ENCODE results near the gene AMIGO1. TPM values are rescaled to one million over a fixed set of nuclear protein-coding genes. Genes with fewer than 3 reads are reported as not detected.

The AMIGO1 gene
- total RNA-seq, 2 experiments from 2014 or later, result 8.2 to 9.4 TPM

- no peak for DNase-seq
- no peak for ATAC-seq (ENCODE audit: low read depth)
- Mint-ChIP-seq H3K4me1 (no peaks in the 10 kb centered on the region), H3K27ac (no peak within 1 kb of the TSS), H3K9me3 (no peaks in the 10 kb centered on the region), H3K4me3 (no peak within 1 kb of the TSS), H3K36me3 (no peaks in the 10 kb centered on the region), H3K27me3 (peaks cover 2% of the 10 kb centered on the region)
- POLR2A ChIA-PET, result interaction anchor here (1.8 kb wide), 1 partner anchor 55 kb away, joined by 5 read pairs; the partner anchor contains the start of gene ATXN7L2
Observed at GRCh38 chr1:109539676-109540075, 30.1 kb upstream of the AMIGO1 start, which contains the start of gene GPR61. Gene GPR61 (plus strand): TSS chr1:109539872. CDS start chr1:109543023, 3,151 bp downstream.

GRCh38 chr1:109538827-109539555 lies 29.5 kb upstream of the AMIGO1 start:
- H3K9me3 Mint-ChIP-seq, result no peaks in the 10 kb centered on the region
- no peak for ATAC-seq (ENCODE audit: low read depth)
- POLR2A ChIA-PET, result interaction anchor here (0.5 to 1.8 kb wide), 2 partner anchors 55 to 463 kb away, joined by 5 read pairs; partner anchors contain the start of genes ATXN7L2 and TAF13
- H3K4me1 Mint-ChIP-seq, result no peaks in the 10 kb centered on the region
- no peak for DNase-seq
- H3K36me3 Mint-ChIP-seq, result no peaks in the 10 kb centered on the region
- H3K4me3 Mint-ChIP-seq, result no peak overlapping the region
- no peak overlapping the region for H3K27ac Mint-ChIP-seq
- peaks cover 2% of the 10 kb centered on the region for H3K27me3 Mint-ChIP-seq

- H3K27ac Mint-ChIP-seq, result no peak overlapping the region
- DNase-seq (no peak), ATAC-seq (ENCODE audit: low read depth) (no peak)
- H3K27me3 Mint-ChIP-seq, result peaks cover 2% of the 10 kb centered on the region
- POLR2A ChIA-PET, result interaction anchor here (1.1 kb wide), 1 partner anchor 9 kb away, joined by 3 read pairs; no protein-coding TSS in a partner anchor
- H3K9me3 Mint-ChIP-seq, result no peaks in the 10 kb centered on the region
- H3K4me3 Mint-ChIP-seq, result no peak overlapping the region
- H3K36me3 Mint-ChIP-seq, result no peaks in the 10 kb centered on the region
- peaks cover 3% of the 10 kb centered on the region for H3K4me1 Mint-ChIP-seq
Observed at GRCh38 chr1:109537450-109538178, 28.1 kb upstream of the AMIGO1 start.

- peaks cover 17% of the 10 kb centered on the region for H3K4me1 Mint-ChIP-seq
- H3K9me3 Mint-ChIP-seq, result no peaks in the 10 kb centered on the region
- ATAC-seq (ENCODE audit: low read depth) (no peak), DNase-seq (no peak)
- H3K36me3 Mint-ChIP-seq, result no peaks in the 10 kb centered on the region
- no peak overlapping the region for H3K4me3 Mint-ChIP-seq
- POLR2A ChIA-PET, result interaction anchor here (1.4 to 9.6 kb wide), 2 partner anchors 40 to 52 kb away, joined by 3 to 212 read pairs; partner anchors contain the start of genes ATXN7L2 and CYB561D1
- H3K27me3 Mint-ChIP-seq, result peaks cover 2% of the 10 kb centered on the region
- no peak overlapping the region for H3K27ac Mint-ChIP-seq
Observed at GRCh38 chr1:109535971-109536491, 26.5 kb upstream of the AMIGO1 start.

GRCh38 chr1:109535481-109535880 lies 26.0 kb upstream of the AMIGO1 start:
- POLR2A ChIA-PET, result interaction anchor here (1.4 to 9.6 kb wide), 2 partner anchors 39 to 51 kb away, joined by 3 to 212 read pairs; partner anchors contain the start of genes ATXN7L2 and CYB561D1
- Mint-ChIP-seq H3K9me3 (no peaks in the 10 kb centered on the region), H3K36me3 (no peaks in the 10 kb centered on the region), H3K27ac (no peak overlapping the region), H3K4me3 (no peak overlapping the region), H3K4me1 (peaks cover 21% of the 10 kb centered on the region), H3K27me3 (peaks cover 2% of the 10 kb centered on the region)
- no peak for ATAC-seq (ENCODE audit: low read depth)
- no peak for DNase-seq

- POLR2A ChIA-PET, result interaction anchor here (0.7 to 9.6 kb wide), 3 partner anchors 15 to 50 kb away, joined by 3 to 212 read pairs (median 4); partner anchors contain the start of genes ATXN7L2 and CYB561D1
- Mint-ChIP-seq H3K36me3 (no peaks in the 10 kb centered on the region), H3K27ac (no peak overlapping the region), H3K4me1 (peaks cover 27% of the 10 kb centered on the region), H3K27me3 (no peaks in the 10 kb centered on the region), H3K9me3 (no peaks in the 10 kb centered on the region), H3K4me3 (no peak overlapping the region)
- DNase-seq (no peak), ATAC-seq (ENCODE audit: low read depth) (no peak)
Observed at GRCh38 chr1:109534307-109534858, 24.9 kb upstream of the AMIGO1 start.

GRCh38 chr1:109532365-109533136 lies 23.0 kb upstream of the AMIGO1 start:
- H3K4me1 Mint-ChIP-seq, result peaks cover 30% of the 10 kb centered on the region
- H3K9me3 Mint-ChIP-seq, result no peaks in the 10 kb centered on the region
- POLR2A ChIA-PET, result interaction anchor here (0.6 to 9.6 kb wide), 14 partner anchors 12 to 432 kb away, joined by 3 to 212 read pairs (median 6); partner anchors contain the start of genes AMIGO1, ATXN7L2, CYB561D1 and GNAI3
- peak overlapping the region; percentile 80 for H3K27ac Mint-ChIP-seq
- no peaks in the 10 kb centered on the region for H3K27me3 Mint-ChIP-seq
- no peaks in the 10 kb centered on the region for H3K36me3 Mint-ChIP-seq
- peak; percentile 78 for ATAC-seq (ENCODE audit: low read depth)
- peak; percentile 93 for DNase-seq
- H3K4me3 Mint-ChIP-seq, result peak overlapping the region; percentile 55

- ATAC-seq (ENCODE audit: low read depth) (no peak), DNase-seq (no peak)
- POLR2A ChIA-PET, result interaction anchor here (0.9 to 9.6 kb wide), 12 partner anchors 12 to 432 kb away, joined by 3 to 212 read pairs (median 7); partner anchors contain the start of genes AMIGO1, ATXN7L2, CYB561D1 and PSMA5
- Mint-ChIP-seq H3K36me3 (no peaks in the 10 kb centered on the region), H3K4me1 (peaks cover 30% of the 10 kb centered on the region), H3K9me3 (no peaks in the 10 kb centered on the region), H3K27me3 (no peaks in the 10 kb centered on the region), H3K27ac (peak overlapping the region; percentile 80), H3K4me3 (peak overlapping the region; percentile 55)
Observed at GRCh38 chr1:109531826-109532364, 22.4 kb upstream of the AMIGO1 start.

- H3K27ac Mint-ChIP-seq, result peak overlapping the region; percentile 80
- H3K9me3 Mint-ChIP-seq, result no peaks in the 10 kb centered on the region
- H3K4me1 Mint-ChIP-seq, result peaks cover 30% of the 10 kb centered on the region
Observed at GRCh38 chr1:109531380-109531779, 21.9 kb upstream of the AMIGO1 start.

GRCh38 chr1:109530457-109531087 lies 21.0 kb upstream of the AMIGO1 start:
- Mint-ChIP-seq H3K27me3 (peaks cover 7% of the 10 kb centered on the region), H3K4me1 (peaks cover 30% of the 10 kb centered on the region), H3K9me3 (no peaks in the 10 kb centered on the region), H3K4me3 (peak overlapping the region; percentile 45), H3K36me3 (no peaks in the 10 kb centered on the region), H3K27ac (peak overlapping the region; percentile 80)
- no peak for DNase-seq
- POLR2A ChIA-PET, result interaction anchor here (0.6 to 9.6 kb wide), 5 partner anchors 17 to 105 kb away, joined by 3 to 212 read pairs (median 6); partner anchors contain the start of genes AMIGO1, CYB561D1 and PSMA5
- no peak for ATAC-seq (ENCODE audit: low read depth)

More at GRCh38 chr1:109531380-109531779, 21.9 kb upstream of the AMIGO1 start:
- H3K27me3 Mint-ChIP-seq, result peaks cover under 1% of the 10 kb centered on the region
- POLR2A ChIA-PET, result interaction anchor here (0.9 to 9.6 kb wide), 8 partner anchors 15 to 249 kb away, joined by 3 to 212 read pairs (median 12); partner anchors contain the start of genes AMIGO1, ATXN7L2, CYB561D1 and PSMA5
- ATAC-seq (ENCODE audit: low read depth) (peak; percentile 3), DNase-seq (peak; percentile 47)
- no peaks in the 10 kb centered on the region for H3K36me3 Mint-ChIP-seq
- peak overlapping the region; percentile 45 for H3K4me3 Mint-ChIP-seq

GRCh38 chr1:109529881-109530456 lies 20.4 kb upstream of the AMIGO1 start:
- DNase-seq, result no peak
- Mint-ChIP-seq H3K4me3 (no peak overlapping the region), H3K36me3 (no peaks in the 10 kb centered on the region), H3K27ac (peak overlapping the region; percentile 74), H3K27me3 (peaks cover 7% of the 10 kb centered on the region), H3K9me3 (no peaks in the 10 kb centered on the region), H3K4me1 (peaks cover 30% of the 10 kb centered on the region)
- POLR2A ChIA-PET, result interaction anchor here (0.6 to 9.6 kb wide), 4 partner anchors 17 to 104 kb away, joined by 3 to 212 read pairs (median 7); partner anchors contain the start of genes AMIGO1, CYB561D1 and PSMA5
- no peak for ATAC-seq (ENCODE audit: low read depth)
